ENCODE results near the gene CTU1.

The CTU1 gene

DNA sequence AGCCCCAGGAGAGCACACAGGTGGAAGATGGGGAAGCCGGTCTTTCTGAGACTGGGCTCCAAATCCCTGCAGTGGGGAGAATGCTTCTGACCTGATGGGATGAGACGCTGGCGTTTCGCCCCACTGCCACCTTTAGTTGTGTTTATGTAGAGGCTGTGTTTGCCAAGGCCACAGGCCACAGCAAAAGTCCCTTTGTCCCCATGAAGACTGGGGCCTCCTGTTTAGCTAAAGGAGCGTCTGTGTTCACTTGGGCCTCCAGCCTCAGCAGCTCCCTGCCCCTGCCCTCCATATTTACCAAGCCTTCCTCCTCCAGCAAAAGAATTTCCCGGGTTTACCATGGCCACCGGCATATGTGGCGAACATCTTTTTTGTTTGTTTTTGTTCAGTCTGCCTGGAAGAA lies 15.1 kb downstream of the CTU1 start:
- Histone ChIP-seq H3K36me3 (ENCODE audit: control insufficient read depth in 2 of 2, insufficient read depth in 1 of 2, low read length in 2 of 2) (peaks cover 0 to 4% of the 10 kb centered on the region in 2 experiments; a peak in 2 of 3 replicates), H3K4me3 (ENCODE audit: low read depth, low read length) (no peak overlapping the region), H3K4me1 (ENCODE audit: control insufficient read depth, insufficient read depth, low read length) (peaks cover 15% of the 10 kb centered on the region), H3K9me3 (ENCODE audit: control insufficient read depth, insufficient read depth, low read depth, low read length) (no peaks in the 10 kb centered on the region), H3K27ac (ENCODE audit: extremely low read depth, low read depth, low read length) (peak overlapping the region; percentile 50; the same call in 1 of the 2 replicates)
- TF ChIP-seq TRIM28 (IDR thresholded peaks at IDR 0.05; ENCODE audit: borderline replicate concordance, low read length) (no peak), OVOL3 (tag by site-specific recombination; IDR thresholded peaks at IDR 0.05) (no peak), HOXC10 (CRISPR knock-in tag; IDR thresholded peaks at IDR 0.05) (no peak), ZNF670 (tag by site-specific recombination; IDR thresholded peaks at IDR 0.05; ENCODE audit: low read depth) (no peak), KLF10 (tag by site-specific recombination; IDR thresholded peaks at IDR 0.05) (no peak), GFI1B (tag by site-specific recombination; IDR thresholded peaks at IDR 0.05) (no peak), REST (tag by site-specific recombination; IDR thresholded peaks at IDR 0.05) (no peak), ZNF555 (tag by site-specific recombination; conservative IDR thresholded peaks at IDR 0.05) (no peak), MZF1 (tag by site-specific recombination; IDR thresholded peaks at IDR 0.05; ENCODE audit: borderline replicate concordance) (no peak), TSHZ1 (tag by site-specific recombination; IDR thresholded peaks at IDR 0.05; ENCODE audit: borderline replicate concordance) (no peak), ZBTB7A (tag by site-specific recombination; IDR thresholded peaks at IDR 0.05; ENCODE audit: low read depth) (no peak), ZNF423 (tag by site-specific recombination; IDR thresholded peaks at IDR 0.05) (no peak), ZNF843 (tag by site-specific recombination; IDR thresholded peaks at IDR 0.05) (no peak)
- POLR2A ChIA-PET: no interaction called here
- CTCF ChIA-PET: interaction anchor here (0.7 to 7.0 kb wide), 5 partner anchors 8 to 187 kb away, joined by 3 to 177 read pairs (median 3); partner anchors contain the start of gene KLK10

DNA sequence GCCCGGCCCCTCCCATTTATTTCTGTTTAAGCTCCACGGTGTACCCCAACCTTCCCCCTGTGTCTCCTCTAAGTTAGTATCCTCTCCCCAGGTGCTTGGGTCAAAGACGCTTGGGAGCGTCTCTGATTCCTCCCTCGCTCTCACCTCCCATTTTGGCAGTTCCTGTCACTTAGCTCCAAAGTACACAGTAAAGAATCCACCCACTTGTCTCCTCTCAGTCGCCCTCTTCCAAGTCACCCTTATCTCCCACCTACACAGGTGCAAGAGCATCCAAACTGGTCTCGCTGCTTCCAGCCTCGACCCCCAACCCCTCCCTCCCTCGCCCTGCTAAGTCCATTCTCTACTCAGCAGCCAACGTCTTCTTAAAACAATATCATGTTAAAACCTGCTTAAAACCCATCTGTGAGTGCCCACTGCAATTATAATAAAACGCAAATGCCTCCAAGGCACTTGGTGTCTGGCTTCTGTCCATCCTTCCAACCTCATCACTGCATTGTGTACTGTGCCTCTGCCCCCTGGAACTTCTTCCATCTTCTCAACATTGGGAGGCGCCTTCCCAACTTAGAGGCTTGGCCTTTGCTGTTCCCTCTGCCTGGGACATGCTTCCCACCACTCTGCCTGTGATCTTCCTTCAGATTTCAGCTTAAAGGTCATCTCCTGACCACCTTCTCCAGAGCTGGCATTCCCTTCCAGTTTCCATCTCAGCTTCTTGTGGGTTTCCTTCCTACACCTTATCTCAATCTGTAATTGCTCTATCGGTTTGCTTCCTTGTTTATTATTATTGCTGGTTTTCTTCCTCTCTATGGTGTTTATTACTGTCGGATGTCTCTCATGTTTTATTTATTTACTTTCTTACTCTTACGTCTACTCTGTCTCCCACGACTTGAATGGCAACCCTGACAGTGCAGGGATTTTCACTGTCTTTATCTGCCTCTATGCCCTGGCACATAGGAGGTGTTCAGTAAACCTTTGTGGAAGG lies 16.0 kb downstream of the CTU1 start:
- Histone ChIP-seq H3K36me3 (ENCODE audit: control insufficient read depth in 2 of 2, insufficient read depth in 1 of 2, low read length in 2 of 2) (no peaks in the 10 kb centered on the region; a peak in 1 of 3 replicates), H3K4me3 (ENCODE audit: low read depth, low read length) (no peak overlapping the region), H3K9me3 (ENCODE audit: control insufficient read depth, insufficient read depth, low read depth, low read length) (no peaks in the 10 kb centered on the region), H3K4me1 (ENCODE audit: control insufficient read depth, insufficient read depth, low read length) (peaks cover 15% of the 10 kb centered on the region), H3K27ac (ENCODE audit: extremely low read depth, low read depth, low read length) (peak overlapping the region; percentile 50)
- POLR2A ChIA-PET: no interaction called here
- CTCF ChIA-PET: interaction anchor here (0.6 to 7.0 kb wide), 5 partner anchors 9 to 257 kb away, joined by 3 to 177 read pairs (median 3); partner anchors contain the start of gene KLK10
- TF ChIP-seq REST (tag by site-specific recombination; IDR thresholded peaks at IDR 0.05) (no peak), ZNF561 (tag by site-specific recombination; IDR thresholded peaks at IDR 0.05; ENCODE audit: borderline replicate concordance) (no peak), ZNF398 (tag by site-specific recombination; IDR thresholded peaks at IDR 0.05) (0 out of 2 replicates have a peak, but pooled peaks have one; percentile 37), ZNF610 (tag by site-specific recombination; IDR thresholded peaks at IDR 0.05; ENCODE audit: borderline replicate concordance) (no peak), ZNF513 (tag by site-specific recombination; IDR thresholded peaks at IDR 0.05) (peak; percentile 52), OSR2 (tag by site-specific recombination; IDR thresholded peaks at IDR 0.05) (peak; percentile 79)
